ENCODE data around the gene MRPL33. TPM values are rescaled to one million over a fixed set of nuclear protein-coding genes. Genes with fewer than 3 reads are reported as not detected.

MRPL33 gene
- total and polyA plus RNA-seq, 2 of the 13 experiments (the other 11 are each of a cell fraction or from before 2014, with no cell fraction given): 69.7 to 218 TPM

DNA sequence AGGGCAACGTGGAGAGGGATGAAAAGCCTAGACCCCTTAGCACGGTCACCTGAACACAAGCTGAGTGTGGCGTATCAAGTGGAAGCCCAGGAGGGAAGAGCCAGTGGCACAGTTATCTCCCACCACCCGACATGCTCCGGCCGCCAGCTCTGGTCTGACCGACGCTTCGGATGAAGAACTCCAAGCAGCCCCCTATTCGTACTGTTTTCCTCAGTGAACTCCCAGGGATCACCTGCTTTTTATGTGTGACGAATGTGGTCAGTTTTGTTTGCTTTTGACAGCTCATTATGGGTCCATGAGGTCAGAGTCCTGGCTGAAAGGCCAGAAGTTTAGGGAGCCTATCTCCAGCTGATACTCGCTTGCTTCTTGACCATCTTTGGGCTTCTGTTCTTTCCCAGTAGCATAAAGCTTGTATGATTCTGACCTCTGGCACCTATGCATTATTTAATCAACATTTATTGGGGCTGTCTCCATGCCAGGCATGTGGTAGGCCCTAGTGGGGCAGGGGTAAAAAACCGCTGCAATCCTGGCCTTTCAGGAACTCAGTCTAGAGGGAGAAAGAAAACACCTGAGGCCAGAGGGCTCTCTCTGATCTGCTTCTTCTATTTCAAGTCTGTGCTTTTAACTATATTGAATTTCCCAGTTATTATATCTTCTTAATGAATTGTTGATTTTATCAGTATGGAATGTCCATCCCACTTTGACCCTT, 33.0 kb upstream of the MRPL33 start (continued):
- 0 out of 2 replicates have a peak, but pooled peaks have one; percentile 22 for TF ChIP-seq ATF3 (CRISPR knock-in tag; IDR thresholded peaks at IDR 0.05)
- TF ChIP-seq RFXANK (CRISPR knock-in tag; IDR thresholded peaks at IDR 0.05): no peak
- no peak for TF ChIP-seq ZNF33B (CRISPR knock-in tag; IDR thresholded peaks at IDR 0.05)
- no peak; the same call in 1 of the 2 replicates for TF ChIP-seq ZNF761 (CRISPR knock-in tag; conservative IDR thresholded peaks at IDR 0.05)
- peak; percentile 53 for TF ChIP-seq KDM2A (CRISPR knock-in tag; IDR thresholded peaks at IDR 0.05; ENCODE audit: borderline replicate concordance, low read depth)
- TF ChIP-seq ZNF816 (CRISPR knock-in tag; IDR thresholded peaks at IDR 0.05; ENCODE audit: borderline replicate concordance): 0 out of 2 replicates have a peak, but pooled peaks have one; percentile 89
- no peak for TF ChIP-seq STAG1 (CRISPR knock-in tag; IDR thresholded peaks at IDR 0.05)
- TF ChIP-seq ZNF331 (CRISPR knock-in tag; IDR thresholded peaks at IDR 0.05): peak; percentile 72; the same call in 1 of the 2 replicates
- no peak for TF ChIP-seq MAFF (IDR thresholded peaks at IDR 0.05; ENCODE audit: low read depth, low read length)
- peak; percentile 66; the same call in 1 of the 2 replicates for TF ChIP-seq ZNF747 (CRISPR knock-in tag; IDR thresholded peaks at IDR 0.05; ENCODE audit: borderline replicate concordance)
- TF ChIP-seq, protein P1, sequence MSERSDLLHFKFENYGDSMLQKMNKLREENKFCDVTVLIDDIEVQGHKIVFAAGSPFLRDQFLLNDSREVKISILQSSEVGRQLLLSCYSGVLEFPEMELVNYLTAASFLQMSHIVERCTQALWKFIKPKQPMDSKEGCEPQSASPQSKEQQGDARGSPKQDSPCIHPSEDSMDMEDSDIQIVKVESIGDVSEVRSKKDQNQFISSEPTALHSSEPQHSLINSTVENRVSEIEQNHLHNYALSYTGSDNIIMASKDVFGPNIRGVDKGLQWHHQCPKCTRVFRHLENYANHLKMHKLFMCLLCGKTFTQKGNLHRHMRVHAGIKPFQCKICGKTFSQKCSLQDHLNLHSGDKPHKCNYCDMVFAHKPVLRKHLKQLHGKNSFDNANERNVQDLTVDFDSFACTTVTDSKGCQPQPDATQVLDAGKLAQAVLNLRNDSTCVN (CRISPR knock-in tag; IDR thresholded peaks at IDR 0.05; ENCODE audit: borderline replicate concordance): no peak
- peak; percentile 74; the same call in 1 of the 2 replicates for TF ChIP-seq ZBTB3 (CRISPR knock-in tag; IDR thresholded peaks at IDR 0.05; ENCODE audit: borderline replicate concordance, low read depth)
- no peak for TF ChIP-seq NFIB (CRISPR knock-in tag; IDR thresholded peaks at IDR 0.05; ENCODE audit: borderline replicate concordance)
- TF ChIP-seq CENPBD1 (CRISPR knock-in tag; IDR thresholded peaks at IDR 0.05; ENCODE audit: borderline replicate concordance, low read depth): no peak
- no peak for TF ChIP-seq ZNF136 (CRISPR knock-in tag; IDR thresholded peaks at IDR 0.05; ENCODE audit: low read depth)
- no peak; the same call in 1 of the 2 replicates for TF ChIP-seq ZBTB20 (CRISPR knock-in tag; IDR thresholded peaks at IDR 0.05; ENCODE audit: borderline replicate concordance, low read depth)
- TF ChIP-seq SOX6 (IDR thresholded peaks at IDR 0.05): no peak
- peak; percentile 75 for TF ChIP-seq SOX6 (CRISPR knock-in tag; IDR thresholded peaks at IDR 0.05)
- 0 out of 2 replicates have a peak, but pooled peaks have one; percentile 6 for TF ChIP-seq RAD21 (CRISPR knock-in tag; IDR thresholded peaks at IDR 0.05)
- TF ChIP-seq ATF7-NPFF (CRISPR knock-in tag; IDR thresholded peaks at IDR 0.05; ENCODE audit: low read depth): 0 out of 2 replicates have a peak, but pooled peaks have one; percentile 22
- no peak for TF ChIP-seq TSC22D2 (CRISPR knock-in tag; IDR thresholded peaks at IDR 0.05; ENCODE audit: borderline replicate concordance)
- TF ChIP-seq, protein P2, sequence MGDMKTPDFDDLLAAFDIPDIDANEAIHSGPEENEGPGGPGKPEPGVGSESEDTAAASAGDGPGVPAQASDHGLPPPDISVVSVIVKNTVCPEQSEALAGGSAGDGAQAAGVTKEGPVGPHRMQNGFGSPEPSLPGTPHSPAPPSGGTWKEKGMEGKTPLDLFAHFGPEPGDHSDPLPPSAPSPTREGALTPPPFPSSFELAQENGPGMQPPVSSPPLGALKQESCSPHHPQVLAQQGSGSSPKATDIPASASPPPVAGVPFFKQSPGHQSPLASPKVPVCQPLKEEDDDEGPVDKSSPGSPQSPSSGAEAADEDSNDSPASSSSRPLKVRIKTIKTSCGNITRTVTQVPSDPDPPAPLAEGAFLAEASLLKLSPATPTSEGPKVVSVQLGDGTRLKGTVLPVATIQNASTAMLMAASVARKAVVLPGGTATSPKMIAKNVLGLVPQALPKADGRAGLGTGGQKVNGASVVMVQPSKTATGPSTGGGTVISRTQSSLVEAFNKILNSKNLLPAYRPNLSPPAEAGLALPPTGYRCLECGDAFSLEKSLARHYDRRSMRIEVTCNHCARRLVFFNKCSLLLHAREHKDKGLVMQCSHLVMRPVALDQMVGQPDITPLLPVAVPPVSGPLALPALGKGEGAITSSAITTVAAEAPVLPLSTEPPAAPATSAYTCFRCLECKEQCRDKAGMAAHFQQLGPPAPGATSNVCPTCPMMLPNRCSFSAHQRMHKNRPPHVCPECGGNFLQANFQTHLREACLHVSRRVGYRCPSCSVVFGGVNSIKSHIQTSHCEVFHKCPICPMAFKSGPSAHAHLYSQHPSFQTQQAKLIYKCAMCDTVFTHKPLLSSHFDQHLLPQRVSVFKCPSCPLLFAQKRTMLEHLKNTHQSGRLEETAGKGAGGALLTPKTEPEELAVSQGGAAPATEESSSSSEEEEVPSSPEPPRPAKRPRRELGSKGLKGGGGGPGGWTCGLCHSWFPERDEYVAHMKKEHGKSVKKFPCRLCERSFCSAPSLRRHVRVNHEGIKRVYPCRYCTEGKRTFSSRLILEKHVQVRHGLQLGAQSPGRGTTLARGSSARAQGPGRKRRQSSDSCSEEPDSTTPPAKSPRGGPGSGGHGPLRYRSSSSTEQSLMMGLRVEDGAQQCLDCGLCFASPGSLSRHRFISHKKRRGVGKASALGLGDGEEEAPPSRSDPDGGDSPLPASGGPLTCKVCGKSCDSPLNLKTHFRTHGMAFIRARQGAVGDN (CRISPR knock-in tag; IDR thresholded peaks at IDR 0.05): peak; percentile 93
